NCI-H1092 treated with DMSO at 0.1 percent for 48 hours (cell line): ENCODE measurements around the gene CRIP1.

ENCODE experiments used
- DNase-seq: peaks from one replicate; lab custom pipeline; 2025; lab: John Stamatoyannopoulos, UW

The CRIP1 gene

GRCh38 chr14:105533811-105534498 lies 47.3 kb downstream of the CRIP1 start:
- no peak for DNase-seq

GRCh38 chr14:105534586-105534985 lies 47.9 kb downstream of the CRIP1 start:
- no peak for DNase-seq

GRCh38 chr14:105536051-105536450 lies 49.4 kb downstream of the CRIP1 start:
- no peak for DNase-seq

GRCh38 chr14:105536691-105537579 lies 50.2 kb downstream of the CRIP1 start:
- peak; percentile 6 for DNase-seq

- peak; percentile 17 for DNase-seq
These were observed 51.1 kb downstream of the CRIP1 start for GRCh38 chr14:105537580-105538474.
